ENCODE data around the gene ITGA2.
A peak's percentile ranks its signal among the peaks of the same experiment; 100 is the strongest.

ITGA2 gene

DNA sequence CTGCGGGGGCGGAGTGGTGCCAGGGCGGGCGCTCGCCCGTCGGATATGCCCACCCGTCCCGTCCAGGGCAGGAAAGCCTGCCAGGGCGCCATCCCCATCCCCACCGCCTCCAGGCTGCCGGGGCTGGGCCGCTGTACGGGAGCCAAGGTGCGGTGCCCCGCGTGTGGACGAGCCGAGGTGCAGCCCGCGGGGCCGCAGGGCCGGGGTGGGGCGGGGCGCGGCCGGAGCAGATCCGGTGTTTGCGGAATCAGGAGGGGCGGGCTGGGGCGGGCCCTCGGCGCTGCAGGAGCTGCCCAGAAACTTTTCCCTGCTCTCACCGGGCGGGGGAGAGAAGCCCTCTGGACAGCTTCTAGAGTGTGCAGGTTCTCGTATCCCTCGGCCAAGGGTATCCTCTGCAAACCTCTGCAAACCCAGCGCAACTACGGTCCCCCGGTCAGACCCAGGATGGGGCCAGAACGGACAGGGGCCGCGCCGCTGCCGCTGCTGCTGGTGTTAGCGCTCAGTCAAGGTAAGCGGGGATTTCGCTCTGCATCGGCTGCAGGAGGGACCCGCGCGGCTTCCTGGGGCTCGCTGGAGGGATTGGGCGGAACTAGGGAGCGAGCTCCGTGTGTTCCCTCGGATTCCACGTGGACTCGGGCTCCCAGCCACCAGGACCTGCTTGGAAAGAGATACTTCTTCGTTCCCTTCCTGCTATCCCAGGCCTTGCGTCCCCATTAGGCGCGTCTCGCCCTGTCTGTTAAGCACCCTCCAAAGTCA is at the start of gene ITGA2:
Gene ITGA2 (plus strand): TSS at position 328 of the 756 bp plus-strand sequence. CDS start 117 bp downstream, at position 445.
- H3K27ac Mint-ChIP-seq: peak within 1 kb of the TSS; percentile 56
- peak; percentile 22 for DNase-seq (ENCODE audit: low spot score)

DNA sequence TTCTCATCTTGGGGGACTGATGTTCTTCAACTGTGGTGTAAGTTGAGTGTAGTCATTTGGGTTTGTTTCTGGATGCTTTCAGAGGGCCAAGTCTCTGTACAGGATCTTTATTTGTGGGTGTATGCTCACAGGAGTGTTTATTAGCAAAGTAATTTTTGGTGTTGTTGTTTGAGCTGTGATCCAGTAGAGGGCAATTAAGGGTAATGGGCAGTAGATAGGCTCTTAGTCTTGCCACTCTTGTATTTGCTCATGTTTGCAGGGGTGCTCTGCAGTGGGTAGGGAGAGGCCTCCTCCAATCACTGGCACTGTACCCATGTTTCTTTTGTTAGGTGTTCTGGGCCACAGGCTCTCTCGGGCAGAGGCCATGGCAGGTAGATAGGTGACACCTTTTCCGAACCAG is 45.9 kb upstream of the ITGA2 start:
- Mint-ChIP-seq H3K9me3 (no peaks in the 10 kb centered on the region), H3K27me3 (ENCODE audit: low read depth) (peaks cover 11% of the 10 kb centered on the region), H3K4me3 (no peak overlapping the region), H3K27ac (no peak overlapping the region), H3K36me3 (ENCODE audit: low read depth) (no peaks in the 10 kb centered on the region), H3K4me1 (ENCODE audit: low read depth) (peaks cover 8% of the 10 kb centered on the region)
- no peak for DNase-seq (ENCODE audit: low spot score)

More for the DNA sequence above, at the start of gene ITGA2:
- no peaks in the 10 kb centered on the region for H3K9me3 Mint-ChIP-seq
- peak within 1 kb of the TSS; percentile 80 for H3K4me3 Mint-ChIP-seq
- peaks cover 51% of the 10 kb centered on the region for H3K27me3 Mint-ChIP-seq (ENCODE audit: low read depth)
- peaks cover 28% of the 10 kb centered on the region for H3K4me1 Mint-ChIP-seq (ENCODE audit: low read depth)
- H3K36me3 Mint-ChIP-seq (ENCODE audit: low read depth): peaks cover 11% of the 10 kb centered on the region

DNA sequence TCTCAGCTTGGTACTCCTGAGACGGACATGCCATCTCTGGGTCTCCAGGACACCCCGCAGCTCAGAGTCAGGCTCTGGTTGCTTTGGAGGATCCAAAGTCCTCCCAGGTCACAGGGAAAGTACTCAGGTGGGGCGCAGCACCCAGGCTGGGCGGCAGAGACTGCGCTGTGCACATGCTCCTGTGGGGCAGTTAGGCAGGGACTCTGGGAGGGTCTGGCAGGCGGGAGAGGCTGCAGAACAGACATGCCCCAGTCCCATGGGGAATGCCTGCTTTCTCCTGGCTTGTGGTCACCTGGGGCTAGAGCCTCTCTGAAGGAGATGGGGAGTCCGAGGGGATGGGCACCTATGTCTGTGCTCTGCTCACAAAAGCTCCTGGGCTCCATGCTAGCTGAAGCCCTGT is 45.3 kb upstream of the ITGA2 start:
- Mint-ChIP-seq H3K27ac (no peak overlapping the region), H3K9me3 (no peaks in the 10 kb centered on the region), H3K27me3 (ENCODE audit: low read depth) (peaks cover 11% of the 10 kb centered on the region), H3K4me1 (ENCODE audit: low read depth) (peaks cover 13% of the 10 kb centered on the region), H3K36me3 (ENCODE audit: low read depth) (no peaks in the 10 kb centered on the region), H3K4me3 (no peak overlapping the region)
- DNase-seq (ENCODE audit: low spot score): no peak

DNA sequence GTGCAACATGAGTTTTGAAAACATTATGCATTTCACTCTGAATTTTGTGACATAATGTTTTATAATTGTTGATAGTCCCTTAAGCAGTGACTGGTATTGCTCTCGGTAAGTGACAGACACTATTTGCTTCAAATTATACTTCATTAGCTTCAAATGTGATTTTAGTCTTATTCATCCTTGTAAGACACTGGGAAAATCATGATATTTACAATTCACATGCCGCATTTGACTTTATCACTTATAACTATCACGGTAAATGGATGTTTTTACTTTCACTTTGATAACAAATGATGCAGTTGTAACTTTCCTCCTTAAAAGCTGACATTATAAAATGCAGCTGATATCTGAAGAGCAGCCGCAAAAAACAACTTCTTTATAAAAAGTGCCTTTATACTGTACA is 44.1 kb upstream of the ITGA2 start:
- peaks cover 11% of the 10 kb centered on the region for H3K27me3 Mint-ChIP-seq (ENCODE audit: low read depth)
- no peak for DNase-seq (ENCODE audit: low spot score)
- H3K36me3 Mint-ChIP-seq (ENCODE audit: low read depth): no peaks in the 10 kb centered on the region
- H3K4me3 Mint-ChIP-seq: peak overlapping the region; percentile 62
- H3K4me1 Mint-ChIP-seq (ENCODE audit: low read depth): peaks cover 13% of the 10 kb centered on the region
- no peaks in the 10 kb centered on the region for H3K9me3 Mint-ChIP-seq
- H3K27ac Mint-ChIP-seq: no peak overlapping the region

DNA sequence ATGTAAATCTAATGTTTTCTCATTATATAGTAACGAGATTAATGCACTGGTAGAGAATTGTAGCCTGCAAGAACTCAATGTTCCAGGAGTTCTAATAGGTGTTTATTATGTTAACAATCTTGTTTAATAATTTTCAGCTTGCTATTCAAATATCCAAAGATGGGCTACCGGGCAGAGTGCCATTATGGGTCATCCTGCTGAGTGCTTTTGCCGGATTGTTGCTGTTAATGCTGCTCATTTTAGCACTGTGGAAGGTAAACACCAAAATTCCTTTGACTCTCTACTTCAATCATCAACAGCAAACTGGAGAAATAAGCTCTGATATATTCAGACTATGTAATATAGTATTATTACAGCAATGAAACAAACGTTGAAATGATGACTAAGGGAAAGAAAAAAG is 41.9 kb upstream of the ITGA2 start:
- Mint-ChIP-seq H3K36me3 (ENCODE audit: low read depth) (no peaks in the 10 kb centered on the region), H3K27me3 (ENCODE audit: low read depth) (peaks cover 5% of the 10 kb centered on the region), H3K4me3 (no peak overlapping the region), H3K27ac (no peak overlapping the region), H3K4me1 (ENCODE audit: low read depth) (peaks cover 13% of the 10 kb centered on the region), H3K9me3 (no peaks in the 10 kb centered on the region)
- no peak for DNase-seq (ENCODE audit: low spot score)

DNA sequence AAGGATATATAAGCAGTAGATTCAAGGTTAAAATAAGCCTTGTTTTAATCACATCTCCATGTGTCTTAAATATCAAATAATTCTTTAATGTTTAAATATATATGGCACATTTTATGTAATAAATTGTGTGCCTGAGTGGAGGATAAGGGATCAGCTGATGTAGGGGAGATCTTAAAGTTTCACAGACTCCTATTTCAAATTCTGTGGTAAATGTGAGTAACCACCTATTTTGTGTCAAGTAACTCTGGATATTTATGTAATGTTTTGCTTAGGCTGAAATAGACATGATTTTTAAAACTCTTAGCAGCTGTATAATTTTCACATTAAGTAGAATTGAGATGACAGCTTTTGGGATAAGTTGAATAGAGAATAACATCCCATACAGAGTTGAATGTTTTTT is 41.3 kb upstream of the ITGA2 start:
- Mint-ChIP-seq H3K4me3 (no peak overlapping the region), H3K27ac (no peak overlapping the region), H3K9me3 (no peaks in the 10 kb centered on the region), H3K4me1 (ENCODE audit: low read depth) (peaks cover 13% of the 10 kb centered on the region), H3K27me3 (ENCODE audit: low read depth) (peaks cover 5% of the 10 kb centered on the region), H3K36me3 (ENCODE audit: low read depth) (no peaks in the 10 kb centered on the region)
- DNase-seq (ENCODE audit: low spot score): no peak

DNA sequence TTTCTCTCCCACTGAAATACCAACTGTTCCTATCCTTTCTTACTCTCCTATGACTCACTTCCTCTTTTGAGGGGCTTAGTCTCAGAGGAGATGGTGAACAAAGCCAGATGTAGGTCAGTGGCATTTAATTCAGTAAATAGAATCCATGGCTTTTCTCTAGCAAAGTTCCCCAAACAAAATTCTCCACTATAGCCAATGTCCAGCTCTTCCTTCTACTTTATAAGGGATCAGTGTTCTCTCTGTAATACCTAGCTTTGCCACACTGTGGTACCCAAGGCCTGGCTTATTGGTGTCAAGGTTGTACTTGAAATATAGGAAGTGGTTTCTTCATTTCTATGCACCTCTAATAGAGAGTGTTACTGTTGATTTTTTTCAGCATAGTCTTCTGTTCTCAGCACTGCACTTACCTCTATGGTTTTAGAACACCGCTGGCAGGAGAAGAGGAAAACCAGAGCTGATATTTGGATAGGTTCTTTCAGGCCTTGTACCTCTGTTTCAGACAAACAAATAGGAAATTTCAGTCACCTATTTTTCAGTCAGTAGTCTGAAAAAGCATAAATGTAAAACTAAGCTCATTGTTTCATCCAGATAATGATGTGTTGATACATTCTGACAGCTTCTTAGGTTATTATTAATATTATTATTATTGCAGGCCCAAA is 40.6 kb upstream of the ITGA2 start:
- Mint-ChIP-seq H3K36me3 (ENCODE audit: low read depth) (no peaks in the 10 kb centered on the region), H3K27ac (peak overlapping the region; percentile 48), H3K4me1 (ENCODE audit: low read depth) (peaks cover 13% of the 10 kb centered on the region), H3K9me3 (no peaks in the 10 kb centered on the region), H3K4me3 (no peak overlapping the region), H3K27me3 (ENCODE audit: low read depth) (peaks cover 5% of the 10 kb centered on the region)
- peak; percentile 59 for DNase-seq (ENCODE audit: low spot score)

DNA sequence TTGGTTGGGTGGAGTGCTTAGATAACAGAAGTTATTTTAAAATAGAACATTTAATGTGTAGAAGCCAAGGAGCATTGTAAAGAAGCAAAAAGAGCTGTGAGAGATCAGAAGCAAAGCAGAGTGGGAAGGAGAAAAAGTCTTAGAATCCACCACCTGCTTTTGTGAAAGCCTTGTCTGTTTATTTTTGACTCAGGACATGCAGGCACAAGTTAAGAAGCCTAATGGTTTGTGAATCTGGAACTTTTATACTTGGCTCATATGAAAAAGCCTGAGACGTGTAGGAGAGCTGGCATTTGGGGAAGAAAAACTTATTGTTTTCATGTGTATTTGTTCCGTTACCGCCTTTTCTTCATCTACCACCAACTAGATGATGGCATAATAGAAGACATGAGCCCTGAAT is 38.5 kb upstream of the ITGA2 start:
- H3K9me3 Mint-ChIP-seq: no peaks in the 10 kb centered on the region
- no peak overlapping the region for H3K4me3 Mint-ChIP-seq
- peaks cover 8% of the 10 kb centered on the region for H3K27me3 Mint-ChIP-seq (ENCODE audit: low read depth)
- no peak overlapping the region for H3K27ac Mint-ChIP-seq
- H3K4me1 Mint-ChIP-seq (ENCODE audit: low read depth): peaks cover 11% of the 10 kb centered on the region
- H3K36me3 Mint-ChIP-seq (ENCODE audit: low read depth): no peaks in the 10 kb centered on the region
- no peak for DNase-seq (ENCODE audit: low spot score)

DNA sequence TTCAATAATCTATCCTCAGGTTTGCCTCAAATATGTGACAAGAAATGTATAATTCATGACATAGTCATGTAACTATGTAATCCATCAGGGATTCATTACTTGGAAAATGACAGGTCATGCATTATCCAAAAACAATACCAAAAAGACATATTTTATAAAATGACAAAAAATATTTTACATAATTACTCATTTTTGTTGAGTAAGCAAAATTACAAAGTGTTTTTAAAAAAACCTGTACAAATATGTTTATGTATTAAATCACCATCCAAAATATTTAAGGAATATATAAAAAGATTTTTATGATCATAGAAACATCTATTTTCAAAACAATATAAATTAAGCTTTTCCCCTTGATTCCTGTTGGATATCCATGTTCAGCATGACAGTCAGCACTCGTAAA is 36.7 kb upstream of the ITGA2 start:
- no peaks in the 10 kb centered on the region for H3K9me3 Mint-ChIP-seq
- peaks cover 9% of the 10 kb centered on the region for H3K27me3 Mint-ChIP-seq (ENCODE audit: low read depth)
- no peaks in the 10 kb centered on the region for H3K36me3 Mint-ChIP-seq (ENCODE audit: low read depth)
- no peak overlapping the region for H3K4me3 Mint-ChIP-seq
- DNase-seq (ENCODE audit: low spot score): no peak
- no peak overlapping the region for H3K27ac Mint-ChIP-seq
- H3K4me1 Mint-ChIP-seq (ENCODE audit: low read depth): peaks cover 6% of the 10 kb centered on the region

DNA sequence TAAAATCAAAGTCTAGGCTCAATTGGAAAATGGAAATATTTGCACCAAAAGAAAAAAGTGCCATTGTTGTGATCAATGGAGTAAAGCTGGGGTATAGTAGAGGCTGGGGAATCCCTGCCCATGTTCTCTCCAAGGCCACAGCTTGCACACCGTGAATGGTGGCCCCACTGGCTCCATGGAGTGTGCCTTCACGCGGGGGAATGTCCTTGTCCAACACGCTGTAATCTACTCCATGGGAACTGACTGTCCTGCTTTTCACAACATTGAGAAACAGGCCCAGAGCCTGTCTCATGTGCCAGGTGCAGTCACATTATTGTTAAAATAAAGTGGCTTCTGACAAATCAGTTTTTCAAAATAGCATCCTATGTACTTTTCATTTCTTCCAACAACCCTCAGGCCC is 33.1 kb upstream of the ITGA2 start:
- Mint-ChIP-seq H3K27me3 (ENCODE audit: low read depth) (peaks cover 28% of the 10 kb centered on the region), H3K9me3 (no peaks in the 10 kb centered on the region), H3K36me3 (ENCODE audit: low read depth) (no peaks in the 10 kb centered on the region), H3K4me1 (ENCODE audit: low read depth) (peaks cover 1% of the 10 kb centered on the region), H3K4me3 (no peak overlapping the region), H3K27ac (no peak overlapping the region)
- DNase-seq (ENCODE audit: low spot score): no peak

DNA sequence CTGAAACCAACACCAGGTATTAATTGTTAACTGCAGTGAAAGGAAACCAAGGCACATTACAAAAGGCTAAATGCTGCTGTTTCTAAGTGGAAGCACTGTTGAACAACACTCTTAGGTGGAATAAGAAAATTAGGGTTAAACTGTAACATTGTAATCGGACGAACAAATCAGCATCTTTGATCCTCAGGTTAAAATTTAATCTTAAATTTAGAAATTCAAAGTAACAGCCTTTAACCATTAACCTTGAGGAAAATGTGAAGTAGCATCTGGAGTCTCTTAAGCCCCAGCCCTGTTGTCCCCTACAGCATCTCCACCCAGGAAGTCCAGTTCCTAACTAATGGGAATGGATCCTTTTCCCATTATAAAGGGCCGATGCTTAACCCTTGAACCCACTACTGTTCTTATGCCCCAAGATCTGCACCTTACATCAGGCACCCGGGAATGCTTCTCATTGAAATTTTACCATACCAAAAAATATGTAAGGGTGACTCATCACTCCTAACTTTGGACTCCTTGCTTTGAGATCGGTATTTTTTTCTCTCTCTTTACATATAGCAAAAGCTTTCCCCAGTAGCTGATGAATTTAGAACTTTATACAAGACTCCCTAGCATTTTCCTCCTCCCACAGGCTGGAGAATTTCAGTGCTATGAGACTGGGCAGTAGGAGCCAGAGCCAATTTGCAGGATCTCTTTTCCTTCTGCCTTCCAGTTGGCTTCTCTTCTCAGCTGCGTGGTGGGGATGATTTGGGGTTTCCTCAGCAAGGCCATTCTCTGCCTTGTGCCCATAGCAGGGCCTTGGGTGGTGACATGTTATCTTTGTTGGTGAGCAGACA is 32.0 kb upstream of the ITGA2 start:
- Mint-ChIP-seq H3K9me3 (no peaks in the 10 kb centered on the region), H3K4me3 (no peak overlapping the region), H3K36me3 (ENCODE audit: low read depth) (no peaks in the 10 kb centered on the region), H3K27me3 (ENCODE audit: low read depth) (peaks cover 35% of the 10 kb centered on the region), H3K4me1 (ENCODE audit: low read depth) (peaks cover 1% of the 10 kb centered on the region), H3K27ac (no peak overlapping the region)
- DNase-seq (ENCODE audit: low spot score): no peak

DNA sequence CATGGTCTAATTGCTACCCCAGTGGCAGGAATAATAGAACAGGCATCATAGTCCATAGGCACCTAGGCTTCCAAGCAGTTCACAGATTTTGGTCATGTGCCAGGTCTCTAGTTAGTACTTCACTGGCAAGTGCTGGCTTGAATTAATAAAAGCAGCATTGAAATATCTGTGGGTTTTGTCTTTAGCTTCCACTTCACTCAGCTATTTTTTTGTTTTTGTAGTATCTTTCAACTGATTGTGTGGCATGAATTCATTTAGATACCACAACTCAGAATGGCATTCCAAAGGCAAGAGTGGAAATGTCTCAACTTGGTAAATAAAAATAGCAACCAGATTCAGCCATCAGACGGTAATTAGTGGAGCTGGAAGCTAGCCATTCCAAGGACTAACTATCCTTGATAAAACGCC is 27.9 kb upstream of the ITGA2 start:
- H3K4me3 Mint-ChIP-seq: no peak overlapping the region
- no peaks in the 10 kb centered on the region for H3K9me3 Mint-ChIP-seq
- H3K36me3 Mint-ChIP-seq (ENCODE audit: low read depth): no peaks in the 10 kb centered on the region
- no peak for DNase-seq (ENCODE audit: low spot score)
- peaks cover 40% of the 10 kb centered on the region for H3K27me3 Mint-ChIP-seq (ENCODE audit: low read depth)
- peaks cover 1% of the 10 kb centered on the region for H3K4me1 Mint-ChIP-seq (ENCODE audit: low read depth)
- no peak overlapping the region for H3K27ac Mint-ChIP-seq

DNA sequence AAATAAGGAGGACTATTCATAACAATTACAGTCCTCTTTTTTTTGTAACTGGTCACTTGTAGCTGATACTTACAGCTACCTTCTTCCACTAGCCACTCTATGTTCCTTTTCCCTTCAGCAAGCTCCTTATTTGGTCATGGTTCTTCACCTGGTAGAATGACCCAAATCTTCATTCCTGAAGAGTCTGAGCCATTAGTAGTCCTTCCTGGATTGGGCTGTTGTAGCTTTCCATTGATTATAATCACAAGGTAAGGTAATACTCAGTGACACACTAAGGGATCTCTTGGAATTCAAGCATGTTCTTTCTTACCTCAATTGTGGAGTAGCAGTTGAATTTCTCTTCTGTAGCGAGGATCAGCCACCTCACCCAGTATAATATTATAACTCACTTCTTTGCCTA is 25.5 kb upstream of the ITGA2 start:
- H3K36me3 Mint-ChIP-seq (ENCODE audit: low read depth): no peaks in the 10 kb centered on the region
- peaks cover 46% of the 10 kb centered on the region for H3K27me3 Mint-ChIP-seq (ENCODE audit: low read depth)
- no peak for DNase-seq (ENCODE audit: low spot score)
- H3K9me3 Mint-ChIP-seq: peaks cover 2% of the 10 kb centered on the region
- no peak overlapping the region for H3K4me3 Mint-ChIP-seq
- H3K4me1 Mint-ChIP-seq (ENCODE audit: low read depth): no peaks in the 10 kb centered on the region
- H3K27ac Mint-ChIP-seq: no peak overlapping the region

DNA sequence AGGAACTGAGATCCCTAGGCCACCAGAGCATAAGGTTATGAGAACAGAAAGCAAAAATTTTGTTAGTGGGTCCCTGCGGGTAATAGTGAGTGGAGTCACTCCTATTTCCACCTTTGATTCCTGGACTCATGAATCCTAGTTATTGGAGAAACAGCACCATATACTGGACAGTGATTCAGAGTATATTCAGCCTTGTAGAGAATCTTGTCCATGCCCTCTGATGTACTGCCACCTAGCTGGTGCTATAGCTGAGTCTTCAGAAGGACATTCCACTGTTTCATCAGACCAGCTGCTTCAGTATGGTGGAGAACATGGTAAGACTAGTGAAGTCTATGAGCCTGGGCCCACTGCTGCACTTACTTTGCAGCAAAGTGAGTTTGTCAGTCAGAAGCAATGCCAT is 25.0 kb upstream of the ITGA2 start:
- Mint-ChIP-seq H3K36me3 (ENCODE audit: low read depth) (no peaks in the 10 kb centered on the region), H3K27ac (no peak overlapping the region), H3K4me3 (no peak overlapping the region), H3K27me3 (ENCODE audit: low read depth) (peaks cover 47% of the 10 kb centered on the region), H3K9me3 (peaks cover 7% of the 10 kb centered on the region), H3K4me1 (ENCODE audit: low read depth) (no peaks in the 10 kb centered on the region)
- DNase-seq (ENCODE audit: low spot score): no peak
